ENCODE results near the gene MRPL41.
"Not testable (repeated sequence)": the region's sequence is repeated elsewhere in the genome, so short reads cannot be mapped to it uniquely, and the experiment has no call there.

MRPL41 gene

DNA sequence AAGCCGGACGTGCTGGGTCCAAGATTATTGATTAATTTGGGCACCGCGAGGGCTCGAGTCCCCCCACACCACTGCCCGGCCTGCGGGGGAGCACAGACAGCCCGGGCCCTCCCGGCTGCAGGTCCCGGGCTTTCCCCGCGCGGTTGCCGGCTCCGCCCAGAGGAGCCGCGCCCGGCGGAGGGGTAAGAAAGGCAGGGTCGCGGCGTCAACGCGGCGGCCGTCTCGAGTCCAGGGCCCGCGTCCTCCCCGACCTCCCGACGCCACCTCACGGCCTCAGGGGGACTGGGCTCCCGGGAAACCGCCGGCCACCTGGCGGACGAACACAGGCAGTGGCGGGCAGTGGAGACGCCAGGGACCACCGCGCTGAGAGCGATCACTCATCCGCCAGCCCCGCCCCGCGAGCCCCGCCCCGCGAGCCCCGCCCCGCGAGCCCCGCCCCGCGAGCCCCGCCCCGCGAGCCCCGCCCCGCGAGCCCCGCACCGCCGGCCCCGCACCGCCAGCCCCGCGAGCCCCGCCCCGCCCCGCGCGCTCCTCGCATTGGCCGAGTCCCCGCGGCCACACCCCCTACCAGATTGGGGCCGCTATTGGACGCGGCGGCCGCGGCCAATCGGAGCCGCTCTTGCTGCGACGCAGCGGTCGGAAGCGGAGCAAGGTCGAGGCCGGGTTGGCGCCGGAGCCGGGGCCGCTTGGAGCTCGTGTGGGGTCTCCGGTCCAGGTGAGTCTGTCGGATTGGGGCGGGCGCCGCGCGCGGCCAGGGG lies at the start of gene MRPL41:
MRPL41 (plus strand) TSS at position 616 of the 758 bp plus-strand sequence. CDS start 203 bp downstream, outside the sequence.
- DNase-seq, result peak; percentile 94

DNA sequence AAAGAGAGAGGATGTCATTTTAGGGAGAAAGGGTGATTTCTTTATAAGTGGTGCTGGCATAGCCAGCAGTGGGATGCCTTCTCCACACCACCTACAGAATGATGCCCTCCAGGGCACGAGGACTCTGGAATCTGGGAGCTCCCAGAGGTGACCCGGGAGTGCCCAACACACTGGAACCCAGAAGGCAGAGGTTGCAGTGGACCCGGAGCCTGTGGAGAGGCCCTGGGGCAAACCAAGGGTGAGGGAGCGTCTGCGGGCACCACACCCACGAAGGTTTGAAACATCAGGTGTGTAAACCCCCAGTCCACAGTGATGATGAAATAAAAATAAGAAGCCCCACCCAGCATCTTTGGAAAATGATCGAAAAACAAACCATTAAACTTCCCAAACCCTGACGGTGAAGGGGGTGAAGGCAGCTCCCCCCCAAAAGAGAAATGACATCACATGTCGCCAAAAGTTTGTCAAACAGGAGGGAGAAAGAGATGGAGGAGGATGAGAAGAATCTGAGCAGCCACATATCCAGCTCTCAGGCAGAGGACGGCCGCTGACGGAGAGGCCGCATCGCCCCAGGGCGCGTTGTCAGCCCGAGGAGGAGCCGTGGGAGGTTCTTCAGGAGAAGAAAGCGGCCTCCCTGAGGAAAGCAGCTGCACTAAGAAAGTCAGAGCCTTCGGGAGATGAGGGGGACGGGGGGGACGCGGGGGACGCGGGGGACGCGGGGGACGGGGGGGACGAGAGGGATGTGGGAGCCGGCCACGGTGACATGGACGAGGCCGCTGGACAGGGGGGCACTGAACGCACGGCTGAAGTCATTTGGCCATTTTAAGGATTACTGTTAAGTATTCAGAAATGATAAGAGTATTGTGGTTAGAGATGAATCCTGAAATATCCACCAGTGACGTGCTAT lies 49.4 kb upstream of the MRPL41 start:
- no peak for DNase-seq

DNA sequence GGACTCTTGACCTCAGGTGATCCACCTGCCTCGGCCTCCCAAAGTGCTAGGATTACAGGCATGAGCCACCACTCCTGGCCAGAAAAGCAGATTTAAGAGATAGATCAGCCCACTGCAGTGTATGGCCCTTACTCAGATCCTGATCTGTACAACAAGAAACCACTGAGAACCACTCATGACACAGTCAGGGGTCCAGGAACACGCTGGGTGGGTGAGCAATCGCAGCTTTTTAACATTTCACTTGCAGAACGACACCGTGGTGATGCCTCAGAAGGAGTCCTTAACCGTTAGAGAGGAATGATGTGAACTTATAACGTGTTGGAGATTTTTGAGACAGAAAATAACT lies 47.3 kb upstream of the MRPL41 start:
- no peak for DNase-seq

DNA sequence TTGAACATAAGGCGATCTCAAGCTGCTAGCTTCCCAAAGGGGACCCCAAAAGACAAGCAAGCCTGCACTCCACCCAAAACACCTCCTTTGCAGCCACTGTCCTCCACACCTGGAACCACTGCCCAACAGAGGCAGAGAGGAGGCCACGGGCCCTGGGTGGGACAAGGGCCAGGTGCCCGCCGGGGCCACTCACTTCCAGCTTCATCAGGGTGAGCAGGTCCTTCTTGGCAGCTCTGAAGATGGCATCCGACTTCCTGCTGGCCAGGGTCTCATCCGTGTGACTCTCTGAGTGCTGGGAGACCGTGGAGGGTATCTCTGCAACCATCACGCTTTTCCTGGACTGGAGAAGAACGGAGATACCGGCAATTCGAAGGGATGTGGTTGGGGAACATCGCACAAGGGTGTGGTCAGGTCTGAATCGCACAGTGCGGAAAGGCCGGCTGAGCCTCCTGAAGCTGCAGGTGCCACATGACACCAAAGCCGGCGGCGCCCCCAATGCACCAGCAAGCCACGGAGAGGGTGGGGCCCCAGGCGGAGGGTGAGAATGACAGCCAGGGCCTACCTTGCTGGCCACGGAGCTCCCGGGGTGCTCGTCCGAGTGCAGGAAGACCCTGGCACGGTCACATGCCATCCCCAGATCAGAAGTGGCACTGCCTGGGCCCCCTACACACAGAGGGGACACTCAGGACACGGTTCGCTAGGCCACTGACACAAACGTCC lies 46.1 kb upstream of the MRPL41 start:
- no peak for DNase-seq

DNA sequence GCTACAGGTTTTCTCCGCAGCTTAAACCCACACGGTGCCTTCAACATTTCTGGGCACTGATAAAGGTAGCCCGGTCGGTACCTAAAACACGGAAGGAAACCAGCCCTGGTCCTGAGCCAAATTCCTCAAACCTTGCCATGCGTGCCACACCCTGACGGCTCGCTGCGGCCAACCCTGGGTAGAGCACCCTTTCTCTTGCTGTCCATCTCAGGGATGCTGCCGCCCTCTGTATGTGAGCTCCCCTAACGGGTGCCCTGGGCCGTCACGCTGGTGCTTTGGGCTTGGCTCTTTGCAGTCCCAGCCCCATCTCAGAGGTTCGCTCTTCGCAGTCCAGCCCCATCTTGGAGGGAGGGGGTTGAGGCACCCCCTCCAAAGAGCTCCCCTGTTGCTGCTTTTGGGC lies 45.4 kb upstream of the MRPL41 start:
- no peak for DNase-seq

DNA sequence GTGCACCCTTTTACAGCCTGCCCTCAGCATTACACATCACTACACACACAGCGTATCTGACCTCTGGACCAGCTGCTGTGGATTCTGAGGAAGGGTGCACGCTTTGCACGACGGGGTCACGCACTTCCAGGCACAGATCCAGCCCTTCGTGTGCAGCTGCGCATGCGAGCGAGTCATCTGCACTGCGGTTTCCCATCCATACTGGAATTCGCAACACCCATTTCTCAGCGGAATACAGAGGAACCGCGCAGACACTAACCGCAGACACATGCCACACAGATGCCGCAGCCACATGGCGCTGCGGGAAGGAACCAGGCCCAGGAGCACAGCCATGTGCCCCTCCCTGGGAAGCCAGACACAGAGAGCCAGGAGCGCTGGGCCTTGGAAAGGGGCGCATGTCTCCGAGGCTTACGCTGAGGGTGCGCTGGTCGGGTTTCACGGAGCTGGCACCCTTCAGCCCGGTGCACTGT lies 44.9 kb upstream of the MRPL41 start:
- DNase-seq, result no peak

DNA sequence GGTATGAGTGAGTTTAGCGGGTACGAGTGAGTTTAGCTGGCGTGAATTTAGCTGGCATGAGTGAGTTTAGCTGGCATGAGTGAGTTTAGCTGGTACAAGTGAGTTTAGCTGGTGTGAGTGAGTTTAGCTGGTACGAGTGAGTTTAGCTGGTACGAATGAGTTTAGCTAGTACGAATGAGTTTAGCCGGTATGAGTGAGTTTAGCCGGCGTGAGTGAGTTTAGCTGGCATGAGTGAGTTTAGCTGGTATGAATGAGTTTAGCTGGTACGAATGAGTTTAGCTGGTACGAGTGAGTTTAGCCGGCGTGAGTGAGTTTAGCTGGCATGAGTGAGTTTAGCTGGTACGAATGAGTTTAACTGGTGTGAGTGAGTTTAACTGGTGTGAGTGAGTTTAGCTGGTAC lies 42.5 kb upstream of the MRPL41 start:
- DNase-seq, result no peak

DNA sequence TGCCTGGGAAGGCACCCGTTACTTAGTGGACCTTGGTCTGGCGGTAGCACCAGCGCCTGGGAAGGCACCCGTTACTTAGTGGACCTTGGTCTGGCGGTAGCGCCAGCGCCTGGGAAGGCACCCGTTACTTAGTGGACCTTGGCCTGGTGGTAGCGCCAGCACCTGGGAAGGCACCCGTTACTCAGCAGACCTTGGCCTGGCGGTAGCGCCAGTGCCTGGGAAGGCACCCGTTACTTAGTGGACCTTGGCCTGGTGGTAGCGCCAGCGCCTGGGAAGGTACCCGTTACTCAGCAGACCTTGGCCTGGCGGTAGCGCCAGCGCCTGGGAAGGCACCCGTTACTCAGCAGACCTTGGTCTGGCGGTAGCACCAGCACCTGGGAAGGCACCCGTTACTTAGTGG lies 40.6 kb upstream of the MRPL41 start:
- not testable (repeated sequence) for DNase-seq

DNA sequence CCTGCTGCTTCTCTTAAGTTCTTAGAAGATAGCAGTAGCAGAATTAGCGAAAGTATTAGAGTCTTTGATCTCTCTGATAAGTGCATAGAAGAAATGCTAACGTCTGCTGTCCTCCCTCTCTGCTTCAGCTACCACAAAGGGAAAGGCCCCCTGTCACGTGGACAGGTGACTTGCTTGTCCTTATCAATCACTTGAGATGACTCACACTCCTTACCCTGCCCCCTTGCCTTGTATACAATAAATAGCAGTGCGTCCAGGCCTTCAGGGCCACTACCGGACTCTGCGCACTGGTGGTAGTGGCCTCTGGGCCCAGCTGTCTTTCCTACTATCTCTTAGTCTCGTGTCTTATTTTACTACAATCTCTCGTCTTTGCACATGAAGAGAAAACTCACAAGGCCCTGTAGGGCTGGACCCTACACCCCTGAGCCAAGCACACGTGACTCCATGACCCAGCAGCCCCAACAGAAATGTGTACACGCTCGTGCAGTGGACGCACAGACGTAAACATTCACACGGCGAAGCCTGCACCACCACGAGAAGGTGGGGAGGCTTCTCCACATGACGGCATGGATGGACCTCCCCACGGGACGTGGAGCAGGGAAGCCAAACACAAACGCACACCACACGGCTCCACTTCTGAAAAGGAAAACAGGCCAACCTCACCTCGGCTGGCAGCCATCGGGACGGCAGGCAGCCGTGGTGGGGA lies 39.8 kb upstream of the MRPL41 start:
- no peak for DNase-seq

DNA sequence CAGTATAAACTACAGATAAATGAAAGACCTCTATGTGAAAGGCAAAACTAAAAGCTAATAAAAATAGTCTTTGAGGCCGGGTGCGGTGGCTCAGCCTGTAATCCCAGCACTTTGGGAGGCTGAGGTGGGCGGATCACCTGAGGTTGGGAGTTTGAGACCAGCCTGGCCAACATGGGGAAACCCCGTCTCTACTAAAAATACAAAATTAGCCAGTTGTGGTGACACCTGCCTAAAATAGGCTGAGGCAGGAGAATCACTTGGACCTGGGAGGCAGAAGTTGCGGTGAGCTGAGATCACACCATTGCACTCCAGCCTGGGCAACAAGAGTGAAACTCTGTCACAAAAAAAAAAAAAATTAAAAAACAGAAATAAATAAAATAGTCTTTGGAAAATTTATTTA lies 38.5 kb upstream of the MRPL41 start:
- DNase-seq, result not testable (repeated sequence)

DNA sequence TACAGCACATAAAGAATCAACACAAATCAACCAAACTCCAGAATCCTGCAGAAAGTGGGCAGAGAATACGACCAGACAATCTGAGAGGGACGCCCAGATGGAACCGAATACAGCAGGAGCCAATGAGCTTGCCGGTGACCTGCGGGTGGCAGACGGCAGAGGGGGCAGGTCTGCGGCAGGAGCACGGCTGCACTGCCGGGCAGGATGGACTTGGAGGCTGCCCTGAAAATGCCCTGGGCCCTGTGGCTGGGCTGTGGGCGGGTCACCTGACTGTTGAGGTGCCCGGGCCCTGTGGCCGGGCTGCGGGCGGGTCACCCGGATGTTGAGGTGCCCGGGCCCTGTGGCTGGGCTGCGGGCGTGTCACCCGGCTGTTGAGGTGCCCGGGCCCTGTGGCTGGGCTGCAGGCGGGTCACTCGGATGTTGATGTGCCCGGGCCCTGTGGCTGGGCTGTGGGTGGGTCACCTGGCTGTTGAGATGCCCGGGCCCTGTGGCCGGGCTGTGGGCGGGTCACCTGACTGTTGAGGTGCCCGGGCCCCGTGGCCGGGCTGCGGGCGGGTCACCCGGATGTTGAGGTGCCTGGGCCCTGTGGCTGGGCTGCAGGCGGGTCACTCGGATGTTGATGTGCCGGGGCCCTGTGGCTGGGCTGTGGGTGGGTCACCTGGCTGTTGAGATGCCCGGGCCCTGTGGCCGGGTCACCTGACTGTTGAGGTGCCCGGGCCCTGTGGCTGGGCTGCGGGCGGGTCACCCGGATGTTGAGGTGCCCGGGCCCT lies 37.7 kb upstream of the MRPL41 start:
- DNase-seq, result not testable (repeated sequence)

DNA sequence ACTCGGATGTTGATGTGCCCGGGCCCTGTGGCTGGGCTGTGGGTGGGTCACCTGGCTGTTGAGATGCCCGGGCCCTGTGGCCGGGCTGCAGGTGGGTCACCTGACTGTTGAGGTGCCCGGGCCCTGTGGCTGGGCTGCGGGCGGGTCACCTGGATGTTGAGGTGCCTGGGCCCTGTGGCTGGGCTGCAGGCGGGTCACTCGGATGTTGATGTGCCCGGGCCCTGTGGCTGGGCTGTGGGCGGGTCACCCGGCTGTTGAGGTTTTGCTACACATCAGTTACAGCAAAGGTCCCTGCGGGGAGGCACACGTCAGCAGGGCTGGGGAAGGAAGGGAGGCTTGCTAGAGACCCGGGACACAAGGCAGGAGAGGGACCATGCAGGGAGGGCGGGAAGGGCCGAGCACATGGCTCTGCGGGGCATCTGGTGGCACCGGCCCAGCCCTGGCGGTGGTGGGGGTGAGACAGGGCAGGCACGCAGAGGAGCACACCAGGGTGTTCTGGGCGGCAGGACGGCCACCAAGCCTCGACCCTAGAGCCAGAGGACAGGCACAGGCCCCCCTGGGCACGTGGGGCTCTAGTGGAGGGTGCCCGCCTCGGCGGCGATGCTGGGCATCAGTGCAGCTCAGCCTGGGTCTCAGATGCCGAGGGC lies 36.9 kb upstream of the MRPL41 start:
- no peak for DNase-seq

DNA sequence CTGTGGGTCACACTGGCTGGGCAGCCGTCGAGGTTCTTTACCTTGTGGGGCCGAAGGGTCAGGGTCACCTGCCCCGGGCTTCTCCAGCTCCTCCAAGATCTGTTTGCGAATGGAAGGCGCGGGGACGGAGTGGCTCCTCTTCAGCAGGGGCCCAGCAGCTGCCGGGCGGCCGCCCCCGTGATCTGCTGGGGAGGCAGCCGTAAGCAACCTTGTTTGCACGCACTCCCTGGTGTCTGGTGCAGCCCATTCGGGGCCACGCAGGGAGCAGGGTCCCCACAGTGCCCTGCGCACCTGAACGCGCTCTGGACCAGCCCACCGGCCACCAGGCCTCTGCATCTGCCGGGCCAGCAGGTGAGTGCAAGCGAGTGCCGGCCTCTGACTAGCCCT lies 36.3 kb upstream of the MRPL41 start:
- no peak for DNase-seq

DNA sequence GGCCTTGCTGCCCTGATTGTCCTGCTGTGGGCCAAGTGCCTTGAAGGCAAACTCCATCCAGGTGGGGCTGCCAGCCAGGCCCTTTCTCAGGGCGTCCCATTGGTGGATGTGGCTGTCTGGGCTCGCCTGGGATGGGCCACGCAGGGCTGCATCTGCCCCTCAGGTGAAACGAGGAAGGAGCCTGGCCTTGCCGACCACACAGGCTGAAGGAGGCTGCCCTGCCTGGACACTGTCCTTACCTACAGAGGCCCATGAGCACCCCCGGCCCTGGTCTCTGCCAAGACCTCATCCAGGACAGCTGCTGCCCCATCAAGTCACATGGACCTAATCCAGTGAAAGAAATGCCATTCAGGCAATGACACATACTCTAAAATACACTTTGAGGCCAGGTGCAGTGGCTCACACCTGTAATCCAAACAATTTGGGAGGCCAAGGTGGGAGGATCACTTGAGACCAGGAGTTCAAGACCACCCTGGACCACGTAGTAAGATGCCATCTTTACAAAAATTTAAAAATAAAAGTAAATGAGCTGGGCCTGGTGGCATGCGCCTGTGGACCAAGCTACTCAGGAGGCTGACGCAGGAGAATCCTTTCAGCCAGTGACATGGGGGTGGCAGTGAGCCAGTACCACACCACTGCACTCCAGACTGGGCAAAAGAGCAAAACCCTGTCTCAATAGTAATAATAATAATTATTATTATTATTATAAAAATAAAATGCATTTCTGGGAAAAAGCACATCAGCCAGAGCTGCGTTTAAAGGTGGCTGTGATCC lies 35.3 kb upstream of the MRPL41 start:
- DNase-seq, result no peak

DNA sequence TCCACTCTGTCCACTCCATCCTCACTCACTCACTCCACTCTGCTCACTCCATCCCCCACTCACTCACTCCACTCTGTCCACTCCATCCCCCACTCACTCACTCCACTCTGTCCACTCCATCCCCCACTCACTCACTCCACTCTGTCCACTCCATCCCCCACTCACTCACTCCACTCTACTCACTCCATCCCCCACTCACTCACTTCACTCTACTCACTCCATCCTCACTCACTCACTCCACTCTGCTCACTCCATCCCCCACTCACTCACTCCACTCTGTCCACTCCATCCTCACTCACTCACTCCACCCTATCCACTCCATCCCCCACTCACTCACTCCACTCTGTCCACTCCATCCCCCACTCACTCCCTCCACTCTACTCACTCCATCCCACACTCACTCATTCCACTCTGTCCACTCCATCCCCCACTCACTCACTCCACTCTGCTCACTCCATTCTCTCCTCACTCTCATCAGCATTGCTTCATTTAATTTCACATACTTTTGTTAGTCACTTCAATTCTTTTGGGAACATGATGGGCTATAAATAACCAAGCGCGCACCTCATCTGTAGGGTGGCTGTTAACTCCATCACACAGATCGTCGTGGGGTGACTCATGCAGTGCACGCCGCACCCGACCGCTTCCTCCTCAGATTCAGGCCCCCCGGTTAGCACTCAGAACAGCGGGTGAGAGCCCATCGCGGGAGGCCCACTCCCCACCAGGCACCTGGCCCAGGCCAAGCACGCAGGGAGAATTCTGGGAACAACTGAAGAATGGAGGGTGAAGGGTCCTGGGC lies 32.8 kb upstream of the MRPL41 start:
- not testable (repeated sequence) for DNase-seq

DNA sequence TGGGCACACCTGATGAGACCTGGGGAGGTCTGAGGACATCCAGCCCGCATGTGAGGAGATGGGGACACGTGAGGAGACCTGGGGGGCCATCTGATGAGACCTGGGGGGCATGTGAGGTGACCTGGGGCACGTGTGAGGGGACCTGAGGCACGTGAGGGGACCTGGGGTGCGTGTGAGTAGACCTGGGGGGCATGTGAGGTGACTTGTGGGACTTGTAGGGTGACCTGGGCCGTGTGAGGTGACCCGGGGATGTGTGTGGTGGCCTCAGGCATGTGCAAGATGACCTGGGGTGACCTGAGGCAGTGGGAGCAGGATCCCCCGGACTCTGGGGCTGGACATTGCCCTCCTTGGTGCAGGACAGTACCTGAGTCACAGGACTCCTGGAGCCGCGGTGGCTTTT lies 32.1 kb upstream of the MRPL41 start:
- no peak for DNase-seq

DNA sequence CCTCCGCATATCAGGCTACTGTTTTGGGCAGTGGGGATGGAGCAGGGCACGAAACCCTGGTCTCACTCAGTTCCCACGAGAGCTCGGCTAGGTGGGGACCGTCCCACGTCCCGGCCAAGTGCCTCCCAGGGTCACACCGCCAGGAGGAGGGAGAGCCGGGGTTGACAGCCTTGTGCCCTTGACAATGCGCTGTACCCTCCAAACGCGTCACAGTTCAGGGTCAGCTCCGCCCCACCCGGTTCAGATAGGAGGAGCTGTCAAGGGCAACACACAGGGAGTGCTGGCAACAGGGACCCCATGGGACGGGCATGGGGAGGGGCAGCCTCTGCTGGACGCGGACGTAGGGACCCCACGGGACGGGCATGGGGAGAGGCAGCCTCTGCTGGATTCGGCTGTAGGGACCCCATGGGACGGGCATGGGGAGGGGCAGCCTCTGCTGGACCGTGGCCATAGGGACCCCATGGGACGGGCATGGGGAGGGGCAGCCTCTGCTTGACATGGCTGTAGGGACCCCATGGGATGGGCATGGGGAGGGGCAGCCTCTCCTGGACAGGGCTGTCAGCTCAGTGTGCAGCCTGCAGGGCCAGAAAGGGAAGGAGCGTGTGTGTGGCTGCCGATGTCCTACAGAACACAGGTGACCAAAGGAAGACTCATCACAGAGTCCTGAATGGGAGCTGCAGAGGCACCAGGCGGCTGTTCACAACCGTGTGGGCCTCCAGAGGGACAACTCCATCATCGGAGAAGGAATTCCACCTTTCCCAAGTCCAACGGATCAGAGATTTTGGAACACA lies 30.9 kb upstream of the MRPL41 start:
- DNase-seq, result no peak

DNA sequence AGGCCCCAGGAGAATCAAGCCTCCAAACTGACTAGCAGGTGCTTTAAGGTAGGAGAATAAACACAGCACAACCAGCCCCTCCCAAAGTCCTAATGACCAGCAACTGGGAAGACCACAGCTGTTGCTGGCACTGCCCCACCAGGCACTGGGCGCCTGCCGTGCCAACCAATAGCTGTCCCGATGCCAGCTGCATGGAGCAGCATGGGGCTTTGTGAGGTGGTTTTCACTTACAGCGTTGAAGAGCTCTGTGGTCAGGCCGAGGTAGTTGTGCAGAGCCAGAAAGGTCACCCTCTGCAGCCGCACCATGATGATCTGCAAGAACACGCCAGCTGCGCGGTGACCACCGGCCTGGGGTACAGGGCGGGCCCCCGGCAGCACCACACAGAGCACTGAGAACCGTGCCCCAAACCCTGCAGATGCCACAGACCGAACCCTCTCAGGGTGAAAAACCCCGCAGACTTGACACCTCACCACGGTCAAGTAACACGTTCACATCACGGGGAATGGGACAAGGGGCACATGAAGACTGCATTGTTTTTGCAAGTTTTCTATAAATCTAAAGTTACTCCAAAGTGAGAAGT lies 30.2 kb upstream of the MRPL41 start:
- no peak for DNase-seq

Measured in NCI-H774 (cell line).